GM10266 (cell line): Measurements from ENCODE around the gene HIVEP3.

ENCODE experiments used
- DNase-seq: peaks from one replicate; pipeline ENCODE4 v3.0.0; 2012; ENCODE audit errors: extremely low spot score
- TF ChIP-seq, protein P1 (sequence below): IDR thresholded peaks from 2 replicates; pipeline ENCODE4 v1.5.1; 2012; ENCODE audit warnings: mild to moderate bottlenecking, low read depth; ENCODE audit not compliant: control insufficient read depth, insufficient read depth; ENCODE audit errors: missing control alignments

Gene HIVEP3

DNA sequence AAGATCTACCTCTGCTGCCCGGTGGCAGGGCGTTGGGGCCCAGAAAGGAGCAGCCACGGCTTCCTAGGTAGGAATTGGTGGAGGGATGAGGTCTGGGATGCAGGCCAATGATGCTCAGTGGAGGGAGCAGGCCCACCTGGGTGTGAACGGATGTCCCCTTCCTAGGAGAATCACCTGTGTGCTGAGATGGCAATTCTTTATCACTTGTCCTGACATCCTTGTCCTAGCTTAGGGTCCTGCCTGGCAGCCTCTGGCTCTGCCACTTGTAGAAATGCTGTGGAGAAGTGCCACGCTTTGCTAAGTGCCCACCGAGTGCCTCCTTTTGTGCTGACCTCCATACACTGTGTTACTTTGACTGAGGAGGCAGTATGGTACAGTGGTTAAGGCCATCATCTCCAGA, 447.1 kb downstream of the HIVEP3 start:
- TF ChIP-seq, protein P1, sequence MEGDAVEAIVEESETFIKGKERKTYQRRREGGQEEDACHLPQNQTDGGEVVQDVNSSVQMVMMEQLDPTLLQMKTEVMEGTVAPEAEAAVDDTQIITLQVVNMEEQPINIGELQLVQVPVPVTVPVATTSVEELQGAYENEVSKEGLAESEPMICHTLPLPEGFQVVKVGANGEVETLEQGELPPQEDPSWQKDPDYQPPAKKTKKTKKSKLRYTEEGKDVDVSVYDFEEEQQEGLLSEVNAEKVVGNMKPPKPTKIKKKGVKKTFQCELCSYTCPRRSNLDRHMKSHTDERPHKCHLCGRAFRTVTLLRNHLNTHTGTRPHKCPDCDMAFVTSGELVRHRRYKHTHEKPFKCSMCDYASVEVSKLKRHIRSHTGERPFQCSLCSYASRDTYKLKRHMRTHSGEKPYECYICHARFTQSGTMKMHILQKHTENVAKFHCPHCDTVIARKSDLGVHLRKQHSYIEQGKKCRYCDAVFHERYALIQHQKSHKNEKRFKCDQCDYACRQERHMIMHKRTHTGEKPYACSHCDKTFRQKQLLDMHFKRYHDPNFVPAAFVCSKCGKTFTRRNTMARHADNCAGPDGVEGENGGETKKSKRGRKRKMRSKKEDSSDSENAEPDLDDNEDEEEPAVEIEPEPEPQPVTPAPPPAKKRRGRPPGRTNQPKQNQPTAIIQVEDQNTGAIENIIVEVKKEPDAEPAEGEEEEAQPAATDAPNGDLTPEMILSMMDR, result no peak
- no peak for DNase-seq

DNA sequence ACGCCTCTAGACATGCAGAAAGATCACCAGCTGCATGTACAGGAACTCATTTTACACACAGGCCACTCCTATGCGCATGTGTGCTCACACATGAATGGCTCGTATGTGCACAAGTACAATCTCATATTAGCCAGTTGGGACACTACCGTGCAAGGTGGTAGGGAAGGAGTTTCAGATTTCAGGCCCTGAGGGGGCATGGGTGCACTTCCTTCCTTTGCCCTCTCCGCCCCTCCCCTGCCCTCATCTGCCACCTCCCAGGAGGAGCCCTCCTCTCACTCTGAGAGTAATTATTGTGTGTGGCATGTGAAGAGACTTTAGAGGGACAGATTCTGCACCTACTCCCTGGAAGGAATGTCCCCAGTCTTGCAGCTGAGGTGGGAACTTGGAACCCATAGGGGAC, 449.0 kb downstream of the HIVEP3 start:
- TF ChIP-seq, protein P1, result no peak
- DNase-seq, result no peak

DNA sequence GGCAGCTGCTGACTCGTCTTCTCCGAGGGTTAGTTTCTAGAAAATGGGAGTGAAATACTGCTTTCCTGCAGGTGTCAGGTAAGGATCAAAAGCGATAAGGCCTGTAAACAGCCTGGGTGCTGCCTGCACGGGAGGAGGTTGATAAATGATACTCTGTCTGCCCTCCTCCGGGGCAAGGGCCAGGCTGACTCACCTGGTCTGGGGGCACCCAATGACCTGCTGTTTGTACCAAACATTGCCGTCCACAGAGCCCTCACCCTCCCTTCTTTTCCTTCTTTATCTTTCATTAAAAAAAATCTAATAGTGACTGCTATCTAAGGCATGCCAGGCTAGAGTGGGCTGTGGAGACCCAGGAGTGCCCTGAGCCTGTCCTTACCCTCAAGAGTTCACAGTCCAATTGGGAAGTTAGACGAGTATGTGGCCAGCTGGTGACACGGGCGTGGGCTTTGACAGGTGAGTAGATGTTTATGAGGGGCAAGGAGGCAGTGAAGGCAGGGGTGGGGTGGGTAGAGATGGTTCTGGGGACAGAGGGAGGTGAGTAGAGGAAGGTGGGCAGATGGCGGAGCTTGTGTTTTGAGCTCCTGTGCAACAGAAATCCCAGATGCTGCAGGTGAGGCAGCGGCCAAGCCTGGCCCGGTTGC, 450.5 kb downstream of the HIVEP3 start:
- DNase-seq, result no peak
- TF ChIP-seq, protein P1, result no peak

DNA sequence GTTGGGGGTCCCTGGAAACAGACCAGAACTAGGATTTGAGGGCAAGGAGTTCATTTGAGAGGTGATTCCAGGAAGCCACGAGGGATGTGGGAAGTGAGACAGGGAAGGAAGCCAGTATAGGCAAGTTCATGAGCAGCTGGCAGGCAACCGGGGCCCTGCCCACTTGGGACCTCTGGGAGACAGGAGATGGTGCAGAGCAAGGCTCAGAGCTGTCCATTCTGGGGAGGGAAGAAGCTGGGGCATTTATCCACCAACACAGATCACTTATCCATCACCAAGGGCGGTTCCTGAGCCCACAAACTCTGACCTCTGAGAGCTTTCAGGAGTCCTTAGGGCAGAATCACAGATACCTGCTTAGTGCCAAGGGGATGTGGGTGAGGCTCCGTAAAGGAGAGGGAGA, 451.0 kb downstream of the HIVEP3 start:
- no peak for DNase-seq
- TF ChIP-seq, protein P1, result no peak

DNA sequence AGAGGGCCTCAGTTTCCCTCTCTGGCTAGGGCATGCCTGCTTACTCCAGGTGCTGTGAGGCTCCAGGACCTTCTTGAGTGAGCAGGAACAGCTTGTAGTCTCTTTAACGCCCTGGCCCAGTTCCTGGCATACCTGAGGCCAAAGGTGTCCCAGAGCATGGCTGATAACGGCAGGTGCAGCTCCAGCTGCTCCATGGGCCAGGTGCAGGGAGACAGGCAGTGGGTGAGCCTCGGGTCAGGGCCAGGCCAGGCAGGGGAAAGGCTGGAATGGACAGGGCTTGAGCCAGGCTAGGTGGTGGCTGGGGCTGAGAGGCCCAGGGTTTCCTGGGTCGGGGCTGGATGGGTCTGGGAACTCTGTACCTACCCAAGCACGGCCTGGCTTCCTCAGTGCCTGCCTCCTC, 452.6 kb downstream of the HIVEP3 start:
- no peak for DNase-seq
- TF ChIP-seq, protein P1, result no peak

DNA sequence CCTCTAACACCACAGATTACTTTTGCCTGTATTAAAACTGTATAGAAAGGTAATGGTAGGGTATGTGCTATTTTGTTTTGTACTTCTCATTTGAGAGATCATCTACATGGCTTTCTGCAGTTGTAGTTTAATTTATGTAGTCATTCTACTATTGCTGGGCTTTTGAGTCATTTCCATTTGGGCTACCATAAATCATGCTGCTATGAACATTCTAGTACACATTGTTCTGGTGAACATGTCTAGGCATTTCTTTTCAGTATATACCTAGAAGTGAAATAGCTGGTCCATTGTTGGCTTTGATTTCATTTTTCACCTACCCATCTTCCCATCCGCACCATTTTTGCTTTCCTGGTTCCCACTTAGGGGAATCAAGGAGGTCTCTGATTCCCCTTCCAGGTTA, 453.0 kb downstream of the HIVEP3 start:
- no peak for DNase-seq
- TF ChIP-seq, protein P1, result no peak

DNA sequence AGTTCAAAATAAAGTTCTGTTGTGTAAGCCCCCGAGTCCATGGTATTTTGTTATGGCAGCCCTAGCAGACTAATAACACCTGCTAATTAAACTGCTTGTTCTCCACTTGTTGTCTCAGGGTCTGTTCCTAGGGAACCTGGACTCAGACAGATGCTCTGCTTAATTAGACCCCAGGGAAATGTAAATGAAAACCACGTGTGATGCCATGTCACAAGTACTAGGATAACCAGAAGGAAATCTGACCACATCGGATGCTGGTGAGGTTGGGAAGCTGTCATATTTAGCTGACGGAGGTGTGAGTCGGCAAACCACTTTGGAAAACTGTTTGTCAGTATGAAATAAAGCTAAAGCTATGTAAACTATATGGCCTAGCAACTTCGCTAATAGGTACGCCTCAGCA, 453.8 kb downstream of the HIVEP3 start:
- no peak for DNase-seq
- TF ChIP-seq, protein P1, result no peak
